ENCODE data around the gene LMAN2L. TPM values are rescaled to one million over a fixed set of nuclear protein-coding genes. Genes with fewer than 3 reads are reported as not detected.

Gene LMAN2L
- 10 to 100 TPM; 54.1 to 59.9 (median 54.7) TPM for polyA plus RNA-seq (ENCODE audit: insufficient read length in 3 of 3)
- long read RNA-seq, donor 1, transcript LMAN2L-201 (8 exons, 2,397 nt), result major isoform, 17 of 17 reads
- long read RNA-seq, donor 1, partial matches to known transcripts, result 0 of 17 reads
- long read RNA-seq, donor 1, other reads (novel, unspliced or antisense), result 0 of 17 reads
- long read RNA-seq, donor 2, transcript LMAN2L-201 (8 exons, 2,397 nt), result major isoform, 28 of 33 reads
- long read RNA-seq, donor 2, partial matches to known transcripts, result 5 of 33 reads
- long read RNA-seq, donor 2, other reads (novel, unspliced or antisense), result 0 of 33 reads
- long read RNA-seq, donor 3, transcript LMAN2L-201 (8 exons, 2,397 nt), result major isoform, 16 of 18 reads
- long read RNA-seq, donor 3, partial matches to known transcripts, result 0 of 18 reads
- long read RNA-seq, donor 3, other reads (novel, unspliced or antisense), result 0 of 18 reads
- long read RNA-seq, donor 4, transcript LMAN2L-201 (8 exons, 2,397 nt), result major isoform, 19 of 19 reads
- long read RNA-seq, donor 4, partial matches to known transcripts, result 0 of 19 reads
- long read RNA-seq, donor 4, other reads (novel, unspliced or antisense), result 0 of 19 reads
- long read RNA-seq, donor 5, transcript LMAN2L-201 (8 exons, 2,397 nt), result major isoform, 13 of 13 reads
- long read RNA-seq, donor 5, partial matches to known transcripts, result 0 of 13 reads
- long read RNA-seq, donor 5, other reads (novel, unspliced or antisense), result 0 of 13 reads
- long read RNA-seq, donor 6, transcript LMAN2L-201 (8 exons, 2,397 nt), result major isoform, 23 of 23 reads
- long read RNA-seq, donor 6, partial matches to known transcripts, result 0 of 23 reads
- long read RNA-seq, donor 6, other reads (novel, unspliced or antisense), result 0 of 23 reads
- long read RNA-seq, donor 7, transcript LMAN2L-201 (8 exons, 2,397 nt), result major isoform, 22 of 25 reads
- long read RNA-seq, donor 7, partial matches to known transcripts, result 0 of 25 reads
- long read RNA-seq, donor 7, other reads (novel, unspliced or antisense), result 0 of 25 reads
- long read RNA-seq, donor 8, transcript LMAN2L-201 (8 exons, 2,397 nt), result major isoform, 11 of 12 reads
- long read RNA-seq, donor 8, partial matches to known transcripts, result 0 of 12 reads
- long read RNA-seq, donor 8, other reads (novel, unspliced or antisense), result 0 of 12 reads
- long read RNA-seq, donor 9, transcript LMAN2L-201 (8 exons, 2,397 nt), result major isoform, 29 of 36 reads
- long read RNA-seq, donor 9, partial matches to known transcripts, result 5 of 36 reads
- long read RNA-seq, donor 9, other reads (novel, unspliced or antisense), result 0 of 36 reads
- long read RNA-seq, donor 10, transcript LMAN2L-201 (8 exons, 2,397 nt), result major isoform, 8 of 9 reads
- long read RNA-seq, donor 10, partial matches to known transcripts, result 0 of 9 reads
- long read RNA-seq, donor 10, other reads (novel, unspliced or antisense), result 0 of 9 reads
- long read RNA-seq, donor 11, transcript LMAN2L-201 (8 exons, 2,397 nt), result major isoform, 14 of 16 reads
- long read RNA-seq, donor 11, partial matches to known transcripts, result 0 of 16 reads
- long read RNA-seq, donor 11, other reads (novel, unspliced or antisense), result 0 of 16 reads
- long read RNA-seq, donor 12, transcript LMAN2L-201 (8 exons, 2,397 nt), result major isoform, 27 of 33 reads
- long read RNA-seq, donor 12, partial matches to known transcripts, result 5 of 33 reads
- long read RNA-seq, donor 12, other reads (novel, unspliced or antisense), result 0 of 33 reads
- long read RNA-seq, donor 13, partial matches to known transcripts, result 0 of 5 reads
- long read RNA-seq, donor 13, other reads (novel, unspliced or antisense), result 0 of 5 reads
- long read RNA-seq, donor 14, result 0 reads
- long read RNA-seq, donor 15, transcript LMAN2L-201 (8 exons, 2,397 nt), result major isoform, 26 of 38 reads
- long read RNA-seq, donor 15, partial matches to known transcripts, result 7 of 38 reads
- long read RNA-seq, donor 15, other reads (novel, unspliced or antisense), result 0 of 38 reads
- long read RNA-seq, donor 16, transcript LMAN2L-201 (8 exons, 2,397 nt), result major isoform, 15 of 18 reads
- long read RNA-seq, donor 16, partial matches to known transcripts, result 0 of 18 reads
- long read RNA-seq, donor 16, other reads (novel, unspliced or antisense), result 0 of 18 reads

GRCh38 chr2:96739633-96740428, at the start of gene LMAN2L:
LMAN2L (minus strand) TSS chr2:96740064; CDS start chr2:96740040, 24 bp downstream.
- peak; percentile 98 for DNase-seq

DNA sequence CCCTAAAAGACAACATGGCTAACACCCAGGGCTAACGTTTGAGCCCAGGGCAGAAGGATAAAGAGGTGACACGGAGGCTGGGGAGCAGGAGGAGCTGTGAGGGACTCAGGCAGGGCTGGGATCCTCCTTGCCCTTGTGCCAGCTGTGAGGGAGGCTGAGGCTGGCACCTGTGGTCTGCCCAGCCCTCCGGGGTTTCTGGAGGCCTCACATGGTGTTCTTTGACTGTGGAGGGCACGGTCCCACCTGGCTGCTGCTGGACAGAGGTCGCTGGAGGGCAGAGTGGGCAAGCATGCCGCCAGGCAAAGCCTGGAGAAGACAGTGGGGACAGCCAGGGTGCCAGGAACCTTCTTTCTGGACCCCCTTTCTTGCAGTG, 49.4 kb upstream of the LMAN2L start:
- no peak for DNase-seq

GRCh38 chr2:96788442-96789244, 48.8 kb upstream of the LMAN2L start:
- DNase-seq, result no peak

- DNase-seq, result no peak
These were observed 47.5 kb upstream of the LMAN2L start for GRCh38 chr2:96787411-96787810.

- DNase-seq, result no peak
These were observed 43.5 kb upstream of the LMAN2L start for GRCh38 chr2:96783388-96783787.

DNA sequence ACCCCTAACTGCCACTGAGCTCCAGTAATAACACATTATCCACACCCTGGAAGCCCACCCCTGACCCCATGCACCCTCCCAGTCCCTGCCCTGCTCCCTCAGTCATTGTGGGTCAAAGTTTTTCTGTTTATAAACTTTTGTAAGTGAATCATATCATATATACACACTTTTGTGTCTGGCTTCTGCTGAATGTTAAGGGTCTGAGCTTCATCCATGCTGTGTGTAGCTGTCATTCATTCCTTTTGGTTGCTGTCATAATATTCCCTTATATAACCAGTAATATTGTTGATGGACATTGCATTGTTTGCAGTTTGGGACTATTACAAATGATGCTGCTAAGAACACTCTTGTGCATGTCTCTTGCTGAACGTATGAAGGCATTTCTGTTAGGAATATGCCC, 35.3 kb upstream of the LMAN2L start:
- DNase-seq, result no peak

DNA sequence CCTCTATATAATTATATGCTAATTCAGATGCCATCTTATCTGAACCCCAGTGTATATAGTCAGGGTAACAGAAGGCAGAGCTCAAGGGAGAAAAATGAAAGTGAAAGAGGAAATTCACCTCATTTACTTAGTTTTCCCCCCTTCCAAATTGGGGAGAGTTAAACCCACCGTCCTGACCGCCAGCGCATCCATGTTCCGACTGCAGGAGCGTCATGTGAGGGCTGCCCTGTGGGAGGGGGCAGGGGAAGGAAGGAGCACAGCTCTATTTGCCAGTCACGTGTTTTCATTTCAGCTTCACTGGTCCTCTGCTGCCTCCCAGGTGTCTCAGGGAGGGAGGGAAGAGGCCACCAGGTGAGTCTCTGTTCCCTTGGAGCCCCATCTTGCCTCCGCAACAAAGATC, 34.1 kb upstream of the LMAN2L start:
- DNase-seq, result no peak

- no peak for DNase-seq
These were observed 33.2 kb upstream of the LMAN2L start for GRCh38 chr2:96772903-96773671.

- DNase-seq, result peak; percentile 39
These were observed 32.1 kb upstream of the LMAN2L start for GRCh38 chr2:96771796-96772618.

DNA sequence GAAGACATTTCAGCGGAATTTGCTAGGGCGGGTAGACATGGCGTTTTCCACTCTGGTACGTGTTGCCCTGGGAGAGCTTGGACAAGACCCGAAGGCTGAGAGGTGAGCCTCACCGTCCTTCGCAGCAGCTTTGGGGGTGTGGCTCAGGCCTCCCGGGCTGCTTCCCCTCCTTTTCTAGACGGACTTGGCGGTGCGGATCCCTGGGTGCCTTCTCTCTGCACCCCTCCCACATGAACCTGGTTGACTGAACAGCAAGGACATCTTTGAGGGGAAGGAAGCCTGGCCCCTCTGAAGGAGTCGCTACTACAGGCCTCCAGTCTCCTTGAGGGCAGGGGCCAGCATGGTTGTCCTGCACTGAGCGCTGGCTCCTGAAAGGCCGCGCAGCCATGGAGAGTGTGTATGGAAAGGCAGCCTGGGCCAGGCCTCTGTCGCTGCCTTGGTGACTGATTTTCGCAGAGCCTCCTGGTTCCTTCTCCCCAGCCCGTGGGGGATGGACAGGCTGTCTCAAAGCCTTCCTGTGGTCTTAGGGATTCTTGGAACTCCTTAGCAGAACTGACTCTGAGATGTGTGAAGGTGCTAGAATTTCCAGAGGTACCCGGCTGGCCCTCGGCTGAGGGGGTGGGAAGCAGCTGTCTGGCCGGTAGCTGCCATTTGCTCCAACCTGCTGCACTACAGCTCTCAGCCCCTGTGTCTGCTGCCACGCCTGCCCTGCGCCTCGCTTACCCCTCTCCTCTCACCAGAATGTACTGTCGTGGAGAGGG, 30.8 kb upstream of the LMAN2L start:
- DNase-seq, result no peak

- DNase-seq, result no peak
These were observed 29.9 kb upstream of the LMAN2L start for GRCh38 chr2:96769814-96770213.

DNA sequence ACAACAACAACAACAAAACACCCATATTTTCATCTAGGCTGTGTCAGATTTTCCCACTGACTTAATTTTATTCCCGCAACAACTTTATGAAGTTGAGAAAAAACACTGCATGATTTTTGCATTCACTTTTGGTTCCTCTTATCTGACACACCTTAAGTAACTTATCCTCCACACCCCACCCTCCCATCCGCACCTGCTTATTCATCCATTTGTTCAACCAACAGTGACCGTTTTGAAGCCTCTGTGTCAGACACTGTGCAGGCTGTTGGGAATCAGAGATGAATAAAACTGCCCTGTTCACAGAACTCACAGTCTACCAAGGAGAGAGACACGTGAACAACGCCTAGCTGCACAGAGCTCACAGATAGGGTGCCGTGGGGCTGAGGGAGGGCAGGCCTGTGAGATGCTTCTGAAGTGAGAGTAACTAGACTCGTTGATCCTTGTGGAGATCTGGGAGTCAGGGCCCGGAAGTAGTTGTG, 28.3 kb upstream of the LMAN2L start:
- no peak for DNase-seq

- no peak for DNase-seq
These were observed 27.4 kb upstream of the LMAN2L start for GRCh38 chr2:96767135-96767871.

- no peak for DNase-seq
These were observed 24.4 kb upstream of the LMAN2L start for GRCh38 chr2:96764253-96764637.
